Stimulated activated naive CD8-positive, alpha-beta T cell treated with anti-CD3 and anti-CD28 coated beads, Interleukin-15, amount 100 ng/mL, for 72 hours (primary cell): Measurements from ENCODE around the gene SLC30A10.
"Not testable (repeated sequence)": the region's sequence is repeated elsewhere in the genome, so short reads cannot be mapped to it uniquely, and the experiment has no call there.

Experiments
- ATAC-seq: fragments of 150-1000 bp; cut with Tn5 transposase; 2 replicates; pipeline ENCODE4 v1.10.0; 2021; ENCODE audit warnings: mild to moderate bottlenecking, moderate library complexity
- DNase-seq, 2 donors: peaks; one replicate each; pipeline ENCODE4 v3.0.0; 2021 to 2022
- H3K27ac Mint-ChIP-seq, 2 donors: one replicate each; pipeline ENCODE4 v1.8.0; 2022; ENCODE audit warnings: mild to moderate bottlenecking in 2 of 2, mixed read lengths in 2 of 2, moderate library complexity in 2 of 2
- H3K27me3 Mint-ChIP-seq: one replicate; pipeline ENCODE4 v1.8.0; 2022; ENCODE audit warnings: mixed read lengths
- H3K4me1 Mint-ChIP-seq: one replicate; pipeline ENCODE4 v1.8.0; 2022; ENCODE audit warnings: mild to moderate bottlenecking, mixed read lengths
- H3K4me3 Mint-ChIP-seq, 2 donors: one replicate each; pipeline ENCODE4 v1.8.0; 2022; ENCODE audit warnings: mild to moderate bottlenecking in 2 of 2, mixed read lengths in 2 of 2, moderate library complexity in 1 of 2
- H3K9me3 Mint-ChIP-seq, 2 donors: one replicate each; pipeline ENCODE4 v1.8.0; 2022; ENCODE audit warnings: mixed read lengths in 2 of 2

SLC30A10 gene

DNA sequence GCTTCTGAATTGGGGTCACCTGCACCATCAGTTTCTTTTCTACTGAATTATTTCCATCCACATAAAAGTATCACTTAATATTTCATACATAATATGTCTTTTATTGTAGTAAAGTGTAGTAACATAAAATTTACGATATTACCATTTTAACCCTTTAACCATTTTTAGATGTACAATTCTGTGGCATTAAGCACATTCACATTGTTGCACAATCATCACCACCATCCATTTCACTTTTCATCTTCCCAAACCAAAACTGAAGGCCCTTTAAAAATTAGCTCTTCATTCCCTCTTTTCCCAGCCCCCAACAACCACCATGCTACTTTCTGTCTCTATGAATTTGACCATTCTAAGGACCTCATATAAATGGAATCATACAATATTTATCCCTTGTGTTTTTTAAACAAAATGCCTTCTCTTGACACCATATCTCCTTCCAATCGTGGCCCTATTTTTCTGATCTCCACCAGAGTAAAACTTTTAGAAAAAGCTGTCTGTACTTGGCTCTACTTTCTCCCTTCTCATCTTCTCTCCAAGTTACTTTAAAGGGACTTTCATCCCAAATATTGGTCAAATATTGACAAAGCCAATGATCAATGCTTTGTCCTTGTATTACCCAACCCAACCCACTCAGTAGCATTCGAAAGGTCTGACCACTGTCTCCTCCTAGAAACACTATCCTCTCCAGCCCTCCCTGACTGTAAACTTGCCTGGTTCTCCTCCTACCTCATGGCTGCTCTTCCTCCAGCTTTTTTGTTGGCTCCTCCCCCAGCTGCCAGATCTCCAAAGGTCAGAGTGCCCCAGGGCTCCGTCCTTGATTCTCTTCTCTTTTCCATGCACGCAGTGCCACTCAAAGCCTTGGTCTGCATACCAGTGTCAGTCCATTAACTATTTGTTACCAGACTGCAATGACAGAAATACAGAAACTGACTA is 44.7 kb downstream of the SLC30A10 start:
- DNase-seq = no peak
- no peaks in the 10 kb centered on the region for H3K4me1 Mint-ChIP-seq
- peaks cover 23% of the 10 kb centered on the region for H3K27me3 Mint-ChIP-seq

DNA sequence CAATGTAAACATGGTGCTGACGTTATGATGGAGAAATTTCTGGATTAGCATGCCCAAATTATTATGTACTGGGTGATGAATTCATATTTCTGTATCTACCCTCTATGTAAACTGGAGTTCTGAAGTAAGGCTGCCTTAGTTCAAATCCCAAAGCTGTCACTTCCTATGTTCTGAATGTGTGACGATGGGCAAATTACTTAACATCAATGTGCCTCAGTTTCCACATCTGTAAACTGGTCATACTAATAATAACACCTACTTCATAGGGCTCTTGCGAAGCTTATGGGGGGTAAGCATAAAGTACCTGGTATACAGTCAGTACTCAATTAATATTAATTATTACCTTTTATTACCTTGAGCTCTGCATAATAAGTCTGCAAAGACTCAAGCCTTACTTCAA is 45.6 kb downstream of the SLC30A10 start:
- no peak overlapping the region for H3K4me3 Mint-ChIP-seq
- no peak for DNase-seq

More for the DNA sequence above, 44.7 kb downstream of the SLC30A10 start:
- no peak for ATAC-seq
- Mint-ChIP-seq H3K9me3 (peaks cover 4 to 22% of the 10 kb centered on the region in 2 donors), H3K4me3 (no peak overlapping the region), H3K27ac (no peak overlapping the region)

DNA sequence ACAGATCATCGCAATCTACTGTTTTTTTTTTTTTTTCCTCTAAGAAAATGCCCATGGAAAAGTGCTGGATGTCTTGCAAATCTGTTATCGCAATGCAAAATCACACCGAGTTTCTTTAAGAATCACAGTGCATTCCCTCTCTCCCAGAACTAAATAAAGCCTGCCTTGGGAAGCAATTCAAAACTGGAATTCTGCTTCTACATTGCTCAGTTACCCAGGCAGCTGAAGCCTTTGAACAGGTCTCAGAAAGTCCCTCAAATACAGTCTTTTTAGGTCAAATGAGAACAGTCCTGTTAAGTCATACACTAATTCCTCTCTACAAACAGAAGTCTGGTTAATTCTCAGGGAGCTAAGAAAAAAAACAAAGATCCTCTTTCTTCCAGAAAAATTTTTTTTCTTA is 46.3 kb downstream of the SLC30A10 start:
- DNase-seq (no peak), ATAC-seq (no peak)
- peaks cover 0 to 11% of the 10 kb centered on the region in 2 donors for H3K9me3 Mint-ChIP-seq
- no peak overlapping the region for H3K4me3 Mint-ChIP-seq
- no peaks in the 10 kb centered on the region for H3K4me1 Mint-ChIP-seq
- H3K27ac Mint-ChIP-seq = no peak overlapping the region
- peaks cover 17% of the 10 kb centered on the region for H3K27me3 Mint-ChIP-seq

More for the DNA sequence above, 45.6 kb downstream of the SLC30A10 start:
- Mint-ChIP-seq H3K27ac (no peak overlapping the region), H3K9me3 (peaks cover 1 to 17% of the 10 kb centered on the region in 2 donors), H3K27me3 (peaks cover 23% of the 10 kb centered on the region), H3K4me1 (no peaks in the 10 kb centered on the region)
- ATAC-seq = no peak

DNA sequence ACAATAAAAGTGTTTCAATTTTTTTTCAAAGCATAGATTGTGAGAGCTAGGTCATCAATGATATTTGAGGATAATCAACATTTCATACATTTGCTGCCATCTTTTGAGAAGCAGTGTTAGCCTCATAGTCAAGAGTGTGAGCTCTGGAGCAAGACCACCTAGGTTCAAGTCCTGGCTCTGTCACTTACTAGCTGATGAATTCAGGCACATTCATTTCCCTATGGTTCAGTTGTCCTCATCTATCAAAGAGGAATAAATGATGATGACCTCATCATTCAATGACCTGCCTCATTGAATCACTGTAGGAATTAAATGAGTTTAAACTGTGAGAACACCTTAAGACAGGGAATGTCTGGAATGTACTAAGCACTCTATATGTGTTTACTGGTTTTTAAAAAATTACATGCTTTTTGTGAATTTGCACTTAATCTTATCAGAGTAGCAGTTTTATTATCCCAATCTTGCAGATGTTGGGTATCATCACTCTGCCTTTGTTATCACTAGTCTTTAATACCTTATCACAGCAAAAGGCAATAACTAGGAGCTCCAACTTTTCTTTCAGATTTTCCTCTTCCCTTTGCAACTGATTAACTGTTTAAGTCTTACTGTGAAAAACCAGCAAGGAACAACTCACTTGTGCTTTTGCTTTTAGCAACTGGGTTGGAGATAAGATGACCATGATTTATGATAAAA is 47.4 kb downstream of the SLC30A10 start:
- peaks cover 0 to 7% of the 10 kb centered on the region in 2 donors for H3K9me3 Mint-ChIP-seq
- H3K4me1 Mint-ChIP-seq = no peaks in the 10 kb centered on the region
- no peak for ATAC-seq

DNA sequence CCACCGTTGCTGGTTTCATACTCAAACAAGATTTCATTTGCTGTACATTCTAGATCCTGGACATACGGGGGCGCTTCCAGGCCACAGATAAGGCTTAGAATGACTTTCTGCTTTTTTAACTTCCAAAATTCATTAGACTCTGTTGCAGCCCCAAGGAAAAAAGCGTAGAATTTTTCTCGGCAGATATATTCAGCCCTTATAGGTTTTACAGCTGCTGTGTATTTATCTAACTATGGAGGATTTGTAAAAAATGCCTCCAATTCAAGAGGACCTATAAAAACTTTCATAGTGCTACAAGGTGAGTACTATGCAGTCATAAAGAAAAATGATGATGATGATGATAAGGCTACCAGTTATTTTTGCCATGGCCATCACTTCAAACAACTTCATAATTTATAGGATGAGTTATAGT is 51.6 kb downstream of the SLC30A10 start:
- no peak overlapping the region for H3K27ac Mint-ChIP-seq
- ATAC-seq = no peak

More for the DNA sequence above, 47.4 kb downstream of the SLC30A10 start:
- Mint-ChIP-seq H3K4me3 (no peak overlapping the region), H3K27ac (no peak overlapping the region), H3K27me3 (peaks cover 15% of the 10 kb centered on the region)
- DNase-seq = no peak

DNA sequence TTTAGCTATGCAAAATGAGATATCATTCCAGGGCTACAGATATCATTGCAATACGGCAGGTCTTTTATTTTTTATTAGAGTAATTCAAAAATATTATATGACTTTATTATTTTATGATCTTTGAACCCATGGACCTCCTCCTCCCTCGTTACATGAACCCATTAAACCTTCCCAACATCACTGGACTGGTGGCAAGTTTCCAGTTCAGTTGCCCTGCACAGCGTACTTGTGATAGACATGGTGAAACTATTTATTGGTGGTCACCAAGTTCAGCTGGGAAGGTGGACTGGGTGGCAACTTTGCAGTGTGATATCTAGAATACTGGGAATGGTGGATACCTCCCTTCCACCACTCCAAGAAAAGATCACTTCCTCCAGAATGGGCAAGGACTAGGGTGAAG is 52.5 kb downstream of the SLC30A10 start:
- Mint-ChIP-seq H3K4me3 (no peak overlapping the region), H3K27ac (no peak overlapping the region), H3K9me3 (no peaks in the 10 kb centered on the region), H3K4me1 (no peaks in the 10 kb centered on the region), H3K27me3 (peaks cover 12% of the 10 kb centered on the region)
- DNase-seq (no peak), ATAC-seq (no peak)

More for the DNA sequence above, 51.6 kb downstream of the SLC30A10 start:
- Mint-ChIP-seq H3K9me3 (no peaks in the 10 kb centered on the region), H3K27me3 (peaks cover 12% of the 10 kb centered on the region), H3K4me1 (no peaks in the 10 kb centered on the region), H3K4me3 (no peak overlapping the region)
- DNase-seq = no peak

DNA sequence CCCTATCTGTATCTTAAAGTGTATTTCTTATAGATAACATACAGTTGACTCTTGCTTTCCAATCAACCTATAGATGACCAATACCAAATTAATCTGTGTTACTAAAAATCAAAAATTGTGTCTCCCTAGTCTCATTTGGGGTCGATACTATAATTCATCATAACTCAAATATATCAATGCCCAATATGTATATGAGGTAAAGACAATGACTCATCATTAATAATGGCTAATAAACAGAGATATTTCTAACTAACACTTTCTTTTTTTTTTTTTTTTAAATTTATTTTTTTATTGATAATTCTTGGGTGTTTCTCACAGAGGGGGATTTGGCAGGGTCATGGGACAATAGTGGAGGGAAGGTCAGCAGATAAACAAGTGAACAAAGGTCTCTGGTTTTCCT is 55.8 kb downstream of the SLC30A10 start:
- H3K27me3 Mint-ChIP-seq = peaks cover 12% of the 10 kb centered on the region
- H3K27ac Mint-ChIP-seq, H3K4me3 Mint-ChIP-seq, DNase-seq, ATAC-seq, H3K9me3 Mint-ChIP-seq, H3K4me1 Mint-ChIP-seq: not testable (repeated sequence)

DNA sequence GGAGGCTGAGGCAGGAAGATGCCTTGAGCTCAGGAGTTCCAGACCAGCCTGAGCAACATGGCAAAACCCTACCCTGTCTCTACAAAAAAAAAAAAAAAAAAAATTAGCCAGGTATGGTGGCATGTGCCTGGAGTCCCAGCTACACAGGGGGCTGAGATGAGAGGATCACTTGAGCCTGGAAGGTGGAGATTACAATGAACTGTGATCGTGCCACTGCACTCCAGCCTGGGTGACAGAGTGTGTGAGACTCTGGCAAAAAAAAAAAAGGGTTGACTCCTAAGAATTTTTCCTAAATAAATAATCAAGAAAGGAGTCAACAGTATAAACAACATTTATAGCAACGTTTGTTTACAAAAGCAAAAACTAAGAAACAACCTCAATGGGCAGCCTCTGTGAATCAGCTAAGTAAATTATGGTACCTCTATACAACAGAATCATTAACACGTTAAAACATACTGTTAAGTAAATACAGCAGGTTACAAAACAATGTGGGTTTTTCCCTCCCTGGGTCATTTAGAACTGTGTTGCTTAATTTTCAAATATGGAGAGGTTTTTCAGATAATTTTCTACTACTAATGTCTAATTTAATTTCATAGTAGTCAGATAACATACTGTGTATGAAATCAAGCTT is 56.8 kb downstream of the SLC30A10 start:
- no peak overlapping the region for H3K4me3 Mint-ChIP-seq
- no peak overlapping the region for H3K27ac Mint-ChIP-seq
- ATAC-seq = no peak
- H3K4me1 Mint-ChIP-seq = no peaks in the 10 kb centered on the region
- H3K27me3 Mint-ChIP-seq = peaks cover 12% of the 10 kb centered on the region
- DNase-seq = no peak
- H3K9me3 Mint-ChIP-seq = no peaks in the 10 kb centered on the region

DNA sequence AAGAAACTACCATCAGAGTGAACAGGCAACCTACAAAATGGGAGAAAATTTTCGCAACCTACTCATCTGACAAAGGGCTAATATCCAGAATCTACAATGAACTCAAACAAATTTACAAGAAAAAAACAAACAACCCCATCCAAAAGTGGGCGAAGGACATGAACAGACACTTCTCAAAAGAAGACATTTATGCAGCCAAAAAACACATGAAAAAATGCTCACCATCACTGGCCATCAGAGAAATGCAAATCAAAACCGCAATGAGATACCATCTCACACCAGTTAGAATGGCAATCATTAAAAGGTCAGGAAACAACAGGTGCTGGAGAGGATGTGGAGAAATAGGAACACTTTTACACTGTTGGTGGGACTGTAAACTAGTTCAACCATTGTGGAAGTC is 59.7 kb downstream of the SLC30A10 start:
- DNase-seq, H3K4me1 Mint-ChIP-seq, H3K9me3 Mint-ChIP-seq, H3K27me3 Mint-ChIP-seq, H3K27ac Mint-ChIP-seq, ATAC-seq, H3K4me3 Mint-ChIP-seq: not testable (repeated sequence)
